GM12873 (cell line): ENCODE results near the gene RIPOR3.

Experiments used
- CTCF ChIP-seq: IDR thresholded peaks from 2 replicates; pipeline ENCODE4 v1.5.1; 2012; ENCODE audit warnings: low read depth, mild to moderate bottlenecking, moderate library complexity, low read length, control low read depth; ENCODE audit not compliant: insufficient read depth; ENCODE audit errors: missing control alignments

The RIPOR3 gene

GRCh38 chr20:50569864-50570836 lies 121.2 kb downstream of the RIPOR3 start:
- TF ChIP-seq CTCF: peak; percentile 80

- TF ChIP-seq CTCF: no peak
Measured at GRCh38 chr20:50568549-50568942, 122.8 kb downstream of the RIPOR3 start.

- TF ChIP-seq CTCF: no peak
Measured at GRCh38 chr20:50567860-50568548, 123.3 kb downstream of the RIPOR3 start.

GRCh38 chr20:50565871-50566270 lies 125.5 kb downstream of the RIPOR3 start:
- TF ChIP-seq CTCF: no peak

- no peak for TF ChIP-seq CTCF
Measured at GRCh38 chr20:50565383-50565782, 126.0 kb downstream of the RIPOR3 start.

- no peak for TF ChIP-seq CTCF
Measured at GRCh38 chr20:50563133-50563944, 128.0 kb downstream of the RIPOR3 start.
